Putamen (tissue), 1 donor: ENCODE data around the gene AHCYL1.

Experiments
- DNase-seq: peaks from one replicate; pipeline ENCODE4 v3.0.0-alpha.2; 2016; ENCODE audit warnings: low spot score

The AHCYL1 gene

DNA sequence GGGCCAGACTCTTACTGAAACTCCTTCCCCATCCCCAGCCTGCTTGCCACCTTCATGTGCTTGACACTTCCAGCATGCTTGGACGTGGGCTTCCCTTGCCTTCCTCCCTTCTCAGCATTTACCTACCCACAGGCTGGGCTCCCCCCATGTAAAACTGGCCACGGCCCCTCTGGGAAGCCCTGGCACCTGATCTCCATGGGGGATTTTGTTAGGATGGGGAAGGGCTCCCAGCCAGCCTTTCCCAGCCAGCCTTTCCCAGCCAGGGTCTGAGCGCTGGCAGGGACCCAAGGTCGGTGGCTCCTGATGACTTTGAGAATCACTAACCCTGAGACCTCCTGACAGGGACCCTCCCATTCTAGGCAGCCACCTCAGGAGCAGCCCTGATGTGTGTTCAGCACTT lies 79.2 kb downstream of the AHCYL1 start:
- DNase-seq = no peak

DNA sequence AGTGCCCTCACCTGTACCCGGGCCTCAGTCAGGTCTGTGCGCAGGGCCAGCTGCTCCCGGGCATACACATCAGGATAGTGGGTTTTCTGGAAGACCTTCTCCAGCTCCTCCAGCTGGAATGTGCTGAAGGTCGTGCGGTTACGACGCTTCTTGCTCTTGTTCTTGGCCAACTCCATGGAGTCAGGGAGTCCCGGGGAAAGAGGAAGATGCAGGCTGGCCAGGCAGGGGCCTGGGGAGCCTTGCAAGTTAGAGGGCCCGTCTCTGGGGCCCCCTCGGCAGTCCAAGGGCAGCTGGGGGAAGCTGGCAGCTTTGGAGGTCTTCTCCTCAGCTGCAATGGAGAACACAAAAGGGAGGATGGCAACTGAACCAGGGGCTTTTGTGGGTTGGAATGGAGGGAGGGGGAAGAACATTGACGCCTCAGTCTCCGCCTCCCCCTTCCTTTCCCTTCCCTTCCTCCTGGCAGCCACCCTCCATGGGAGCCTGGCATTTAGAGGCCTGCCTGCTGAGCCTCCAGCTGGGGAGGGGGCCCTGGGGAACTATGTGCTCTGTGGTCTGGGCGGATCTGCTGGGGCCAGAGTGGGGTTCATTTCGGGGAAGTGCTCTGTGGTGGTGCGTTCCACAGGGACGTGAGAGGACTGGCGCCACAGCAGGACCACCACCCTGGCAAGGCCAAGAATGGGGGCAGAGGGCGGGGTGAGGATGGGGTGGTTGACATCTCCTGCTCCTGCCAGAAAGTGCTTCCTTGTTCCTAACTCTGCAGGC lies 80.2 kb downstream of the AHCYL1 start:
- DNase-seq = no peak

DNA sequence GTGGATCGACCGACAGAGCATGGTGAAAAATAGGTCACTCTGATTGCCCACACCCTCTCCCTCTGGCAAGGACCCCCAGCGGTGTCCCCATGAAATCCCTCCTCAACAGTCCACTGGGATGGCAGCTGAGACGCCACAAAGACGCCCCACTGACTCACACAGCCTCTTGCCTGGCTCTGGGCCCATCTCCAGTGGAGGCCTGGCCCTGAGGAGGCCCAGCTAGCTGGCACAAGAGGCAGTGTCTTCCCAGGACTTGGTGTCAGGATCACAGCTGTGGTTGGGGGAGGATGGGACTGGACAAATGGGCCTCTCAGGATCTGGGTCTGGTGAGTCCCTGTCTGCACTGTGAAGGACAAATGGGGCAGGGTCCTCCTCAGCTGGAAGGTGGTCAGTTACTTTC lies 81.3 kb downstream of the AHCYL1 start:
- no peak for DNase-seq

DNA sequence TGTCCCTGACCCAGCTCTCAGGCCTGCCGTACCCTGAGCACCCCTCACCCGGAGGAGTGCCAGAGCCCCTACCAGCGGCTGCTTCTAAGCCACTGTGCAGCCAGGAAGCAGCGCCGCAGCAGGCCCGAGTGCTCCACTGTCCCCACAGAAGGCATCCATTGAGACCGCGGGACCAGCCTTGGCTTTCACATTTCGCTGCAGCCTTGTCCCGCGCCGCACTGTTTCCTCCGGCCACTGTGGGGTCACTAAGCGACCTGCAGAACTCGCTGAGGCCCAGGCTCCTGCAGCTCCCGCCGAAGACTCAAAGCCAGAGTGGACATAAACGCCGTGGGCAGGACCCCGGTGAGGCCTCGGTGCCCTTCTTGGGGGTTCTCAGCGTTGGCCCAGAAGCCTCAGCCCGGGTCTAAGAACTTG lies 82.9 kb downstream of the AHCYL1 start:
- no peak for DNase-seq

DNA sequence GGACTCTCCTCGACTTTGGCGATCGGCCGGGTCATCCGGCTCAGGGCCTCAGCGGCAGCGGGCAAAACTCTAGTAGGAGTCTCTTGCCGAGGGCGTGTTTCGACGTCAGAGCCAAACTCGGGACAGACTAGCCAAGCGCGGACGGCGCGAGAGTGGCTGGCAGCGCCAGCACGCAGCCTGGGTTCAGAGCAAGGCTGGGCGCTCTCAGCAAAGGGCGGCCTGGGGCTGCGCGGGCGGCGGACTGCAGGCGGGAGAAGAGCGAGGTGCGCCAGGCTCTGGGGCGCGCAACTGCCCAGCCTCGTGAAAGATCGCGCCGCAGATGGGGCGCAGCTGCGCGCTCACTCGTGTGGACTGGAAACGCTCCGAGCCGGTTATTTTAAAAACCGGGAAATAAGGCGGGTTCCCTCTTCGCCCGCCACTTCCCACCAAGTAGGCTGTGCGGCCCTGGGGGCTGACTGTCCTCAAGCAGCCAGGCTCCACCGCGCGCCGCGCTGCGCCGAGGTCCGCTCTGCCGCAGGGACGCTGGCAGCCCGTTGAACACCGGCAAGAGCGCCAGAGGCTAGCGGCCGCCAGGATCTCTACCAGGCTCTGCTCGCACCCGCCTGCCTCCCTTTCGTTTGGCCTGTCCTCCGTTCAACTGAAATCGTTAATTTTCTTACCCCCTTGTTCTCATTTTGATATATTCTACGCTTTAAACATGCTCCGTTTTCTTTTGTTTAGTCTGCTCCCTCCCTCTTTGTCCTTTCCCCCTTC lies 83.5 kb downstream of the AHCYL1 start:
- DNase-seq = no peak

DNA sequence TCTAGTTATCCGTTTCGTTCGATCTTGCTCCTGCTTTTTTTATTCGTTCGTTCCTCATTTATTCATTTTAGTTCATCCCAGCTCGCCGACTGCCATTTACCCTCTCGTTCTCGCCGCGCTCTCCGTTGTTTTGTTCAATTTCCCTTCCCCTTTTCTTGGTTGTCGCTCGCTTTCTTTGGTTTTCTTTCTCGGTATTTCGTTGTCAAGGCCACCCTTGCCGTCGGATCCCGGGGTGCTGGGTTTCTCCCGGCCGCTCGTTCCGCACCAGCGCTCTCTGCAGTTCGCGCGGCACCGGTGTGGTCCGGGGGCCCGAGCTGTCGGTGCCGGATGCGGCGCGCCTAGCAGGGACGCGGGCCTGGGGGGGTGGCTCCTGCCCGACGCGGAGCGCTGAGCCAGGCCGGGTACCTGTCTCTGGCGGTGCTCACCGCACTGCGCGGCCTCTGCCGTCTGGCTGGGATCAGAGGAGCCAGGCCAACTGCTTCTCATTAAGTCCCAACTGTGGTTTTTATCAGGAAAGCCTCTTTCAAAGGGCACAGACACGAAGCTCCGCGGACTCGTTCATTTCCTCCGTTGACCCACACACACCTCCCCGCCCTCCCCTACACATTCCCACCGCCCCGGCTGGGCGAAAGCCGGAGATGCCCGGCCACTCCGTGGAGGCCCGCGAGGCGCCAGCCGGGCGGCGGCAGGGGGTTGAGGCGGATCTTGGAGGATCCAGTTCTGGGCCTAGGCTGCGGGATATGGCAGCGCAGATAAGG lies 84.3 kb downstream of the AHCYL1 start:
- no peak for DNase-seq

DNA sequence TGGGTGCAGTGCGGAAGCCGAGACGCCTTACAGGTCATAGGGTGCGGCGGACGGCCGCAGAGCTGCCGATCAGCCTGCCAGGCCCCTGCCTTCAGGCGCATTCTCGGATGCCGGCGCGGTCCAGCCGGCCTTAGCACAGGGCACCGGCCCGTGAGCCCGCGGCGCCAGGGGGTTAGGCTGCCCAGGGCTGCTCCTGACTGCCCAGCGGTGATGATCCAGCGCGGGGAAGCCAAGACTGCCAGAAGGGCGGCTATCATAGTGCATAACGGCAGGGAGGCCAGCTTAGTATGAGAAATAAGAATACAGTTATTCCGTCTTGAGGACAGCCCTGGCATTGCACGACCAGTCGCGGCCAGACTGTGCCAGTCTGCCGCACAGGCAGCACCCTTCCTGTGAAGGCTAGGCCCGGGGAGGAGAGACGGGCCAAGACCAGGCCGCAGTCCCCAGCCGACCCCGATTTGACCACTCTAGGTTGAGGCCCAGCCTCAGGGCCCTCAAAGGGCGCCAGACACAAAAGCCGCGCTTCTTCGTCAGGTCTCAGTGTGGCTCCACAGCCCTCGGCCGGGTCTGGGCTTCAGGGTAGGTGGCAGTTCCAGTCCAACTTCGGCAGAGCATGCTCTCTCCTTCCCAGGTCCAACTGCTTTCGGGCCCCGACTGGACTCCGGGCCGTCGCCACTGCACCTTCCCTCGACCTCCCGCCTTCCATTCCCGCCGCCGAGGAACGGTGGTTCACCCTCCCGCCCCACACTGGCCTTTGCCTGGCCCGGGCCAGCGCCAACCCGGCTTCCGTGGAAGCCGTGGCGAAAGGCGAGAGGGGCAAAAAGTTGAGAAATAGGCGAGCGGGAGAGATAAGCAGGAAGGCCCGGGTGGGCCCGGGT lies 85.1 kb downstream of the AHCYL1 start:
- DNase-seq = no peak

DNA sequence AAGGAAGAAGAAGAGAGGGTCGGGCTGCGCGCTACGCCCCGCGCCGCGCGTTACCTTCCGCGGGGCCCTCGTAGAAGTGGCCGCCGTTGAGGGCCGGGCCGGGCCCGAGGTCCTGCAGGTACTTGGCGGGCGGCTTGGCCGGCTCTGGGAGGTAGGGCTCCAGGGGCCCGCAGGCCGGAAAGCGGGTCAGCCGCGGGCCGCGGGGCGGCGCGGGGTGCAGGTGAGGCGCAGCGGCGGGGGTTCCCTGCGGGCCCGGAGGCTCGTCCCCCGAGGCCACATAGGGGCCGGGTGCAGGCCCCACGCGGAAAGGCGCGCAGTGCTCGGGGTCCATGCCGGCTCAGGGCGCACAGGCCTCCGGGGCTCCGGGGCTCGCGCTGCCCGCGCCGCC lies 85.7 kb downstream of the AHCYL1 start:
- DNase-seq = no peak

DNA sequence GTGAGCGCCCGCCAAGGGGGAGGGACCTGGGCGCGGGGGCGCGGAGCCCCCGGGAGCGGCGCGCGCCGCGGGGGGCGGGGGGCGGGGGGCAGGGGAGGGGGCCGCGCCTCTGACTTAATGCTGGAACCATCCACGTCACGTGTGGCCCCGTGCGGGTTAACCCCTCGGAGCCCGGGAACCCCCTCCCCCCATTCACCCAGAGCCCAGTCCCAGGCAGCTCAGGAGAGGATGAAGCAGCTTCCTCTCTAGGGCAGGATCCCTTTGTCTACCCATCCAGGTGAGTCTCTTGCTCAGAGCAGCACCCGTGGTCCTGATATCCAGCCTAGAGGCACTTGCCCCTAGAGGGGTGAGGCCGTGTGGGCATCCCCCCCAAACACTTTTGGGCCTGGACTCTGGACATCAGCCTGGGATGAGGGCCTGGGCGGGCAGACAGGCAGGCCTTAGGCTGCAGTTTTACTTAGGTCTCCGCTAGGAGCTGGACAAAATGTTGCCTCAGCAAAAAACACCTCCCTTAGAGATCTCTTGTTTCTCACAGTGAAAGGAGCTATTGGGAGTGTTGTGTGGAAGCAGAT lies 86.2 kb downstream of the AHCYL1 start, which contains the start of gene ALX3:
TSS of gene ALX3 (minus strand) at position 2 of the 572 bp plus-strand sequence. CDS start 60 bp downstream, outside the sequence.
- DNase-seq = no peak
